Stimulated activated CD8-positive, alpha-beta memory T cell treated with anti-CD3 and anti-CD28 coated beads, Interleukin-7, amount 100 ng/mL, for 4 hours (primary cell): Measurements from ENCODE around the gene SRP9.
"Not testable (repeated sequence)": the region's sequence is repeated elsewhere in the genome, so short reads cannot be mapped to it uniquely, and the experiment has no call there.

Experiments
- DNase-seq, 2 donors: peaks; one replicate each; pipeline ENCODE4 v3.0.0-alpha.2; 2020; ENCODE audit warnings: low read depth in 2 of 2

The SRP9 gene

DNA sequence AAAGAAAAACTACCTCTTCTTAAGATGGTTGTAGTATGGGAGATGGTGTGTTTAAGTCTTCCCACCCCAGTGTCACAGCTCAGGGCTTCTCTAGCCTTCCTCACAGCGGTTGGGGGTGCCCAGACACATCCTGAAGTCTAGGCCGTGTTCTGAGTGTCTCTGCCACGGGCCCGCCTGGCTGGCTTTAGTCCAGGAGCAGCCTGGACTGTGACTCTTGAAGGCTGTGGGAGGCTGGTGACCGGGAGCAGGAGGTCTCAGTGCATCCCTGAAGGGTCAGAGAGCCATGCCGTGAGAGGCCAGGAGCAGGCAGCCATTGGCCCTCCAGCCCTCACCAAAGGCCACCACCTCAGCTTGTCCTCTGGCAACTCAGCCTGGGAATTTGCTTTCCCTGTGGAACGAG, 36.8 kb downstream of the SRP9 start:
- no peak for DNase-seq

DNA sequence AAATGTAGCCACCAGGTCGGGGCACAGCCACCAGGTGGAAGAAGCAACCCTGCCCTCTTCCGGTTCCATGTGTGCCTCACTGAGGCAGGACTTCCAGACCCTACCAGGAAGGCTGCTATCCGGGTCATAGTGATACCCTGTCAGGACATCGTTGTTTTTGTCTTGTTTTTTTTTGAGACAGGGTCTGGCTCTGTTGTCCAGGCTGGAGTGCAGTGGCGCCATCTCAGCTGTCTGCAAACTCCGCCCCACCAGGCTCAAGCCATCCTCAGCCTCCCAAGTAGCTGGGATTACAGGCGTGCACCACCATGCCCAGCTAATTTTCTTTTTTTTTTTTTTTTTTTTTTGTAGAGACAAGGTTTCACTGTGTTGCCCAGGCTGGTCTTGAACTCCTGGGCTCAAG, 37.5 kb downstream of the SRP9 start:
- not testable (repeated sequence) for DNase-seq

DNA sequence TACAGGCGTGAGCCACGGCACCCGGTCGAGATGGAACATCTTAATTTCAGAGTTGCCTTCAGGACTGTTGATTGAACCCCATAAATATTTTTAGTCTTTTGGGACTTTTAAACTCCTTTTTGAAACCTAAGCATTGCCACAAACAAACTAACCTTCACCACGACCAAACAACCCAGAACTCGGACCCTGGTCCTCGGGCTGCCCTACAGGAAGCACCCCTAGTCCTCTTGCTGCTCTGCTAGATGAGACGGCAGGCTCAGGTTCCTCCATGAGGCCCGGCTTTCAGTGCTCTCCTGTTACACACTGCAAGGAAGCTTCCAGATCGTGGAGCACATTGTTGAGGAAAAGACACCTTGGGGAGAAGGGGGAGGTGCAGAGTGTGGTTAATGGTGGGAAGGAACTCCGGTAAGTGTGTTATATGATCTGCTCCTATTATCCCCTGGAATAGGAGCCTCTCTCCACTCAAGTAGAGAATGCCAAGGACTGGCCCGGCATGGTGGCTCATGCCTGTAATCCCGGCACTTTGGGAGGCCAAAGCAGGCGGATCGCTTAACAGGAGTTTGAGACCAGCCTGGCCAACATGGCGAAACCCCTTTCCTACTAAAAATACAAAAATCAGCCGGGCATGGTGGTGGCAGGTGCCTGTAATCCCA, 38.0 kb downstream of the SRP9 start:
- DNase-seq, result no peak

- DNase-seq, result no peak
Measured at GRCh38 chr1:225816643-225817538, 39.3 kb downstream of the SRP9 start.

DNA sequence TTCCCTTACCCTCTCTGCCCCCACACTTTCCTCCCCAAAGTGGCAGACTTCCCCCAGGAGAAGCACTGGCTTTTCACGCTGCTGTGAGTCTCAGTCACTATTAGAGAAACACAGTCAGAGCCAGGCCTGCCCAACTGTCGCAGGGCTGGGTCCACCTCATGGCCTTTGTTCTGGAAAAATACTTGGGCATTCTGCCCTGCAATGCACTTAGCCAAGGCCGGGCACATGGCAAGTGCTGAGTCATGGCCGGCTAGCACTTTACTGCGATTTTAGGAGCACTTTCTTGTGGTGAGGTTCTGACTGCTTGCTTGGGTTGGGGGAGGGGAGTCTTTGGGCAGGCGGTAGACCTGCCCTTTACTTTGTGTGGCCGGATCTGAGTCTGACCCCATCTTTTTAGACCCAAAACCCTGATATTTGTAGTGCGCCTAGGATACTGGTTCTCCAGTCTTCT, 40.0 kb downstream of the SRP9 start:
- no peak for DNase-seq

DNA sequence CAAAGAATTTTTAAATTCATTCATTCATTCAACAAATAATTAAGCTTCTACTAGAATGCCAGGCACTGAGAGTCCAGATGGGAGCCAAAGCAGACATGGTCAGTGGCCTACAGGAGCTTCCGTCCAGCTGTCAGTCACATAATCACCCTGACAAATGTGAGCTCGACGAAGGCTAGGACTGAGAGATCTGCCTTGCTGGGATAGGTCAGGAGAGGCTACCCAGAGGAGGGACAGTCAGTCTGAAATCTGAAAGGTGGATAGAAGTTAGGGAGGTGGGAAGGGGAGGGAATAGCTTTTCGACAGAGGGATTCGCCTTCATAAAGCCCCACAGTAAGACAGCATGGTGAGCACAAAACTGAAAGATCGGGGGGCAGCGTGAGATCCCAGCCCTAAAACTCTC, 40.6 kb downstream of the SRP9 start:
- DNase-seq, result no peak

GRCh38 chr1:225819346-225820192, 41.9 kb downstream of the SRP9 start:
- no peak for DNase-seq

DNA sequence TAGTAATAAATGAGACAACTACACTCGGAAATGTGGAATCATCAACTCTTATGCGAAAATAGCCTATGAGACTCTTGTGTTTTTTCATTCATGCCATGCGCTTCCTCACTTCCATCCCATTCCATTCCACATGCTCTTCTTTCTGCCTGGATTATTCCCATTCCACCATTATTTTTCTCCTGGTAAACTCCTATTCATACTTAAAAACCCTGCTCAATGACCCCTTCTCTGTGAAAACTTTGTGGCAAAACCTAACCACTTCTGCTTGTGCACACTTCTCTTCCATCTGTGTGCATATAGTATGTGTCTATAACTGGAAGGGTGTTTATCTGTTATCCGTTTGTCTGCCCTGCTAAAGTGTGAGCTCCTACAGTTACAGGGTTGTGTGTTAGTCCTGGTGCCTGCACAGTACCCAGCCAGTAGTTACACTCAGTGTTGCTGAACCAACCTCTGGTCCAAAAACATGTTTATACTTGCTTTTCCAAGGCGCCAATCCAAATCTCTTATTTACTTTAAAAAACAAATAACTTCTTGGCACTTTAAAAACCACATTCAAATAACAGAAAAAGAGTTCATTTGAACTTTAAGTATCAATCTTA, 43.0 kb downstream of the SRP9 start:
- DNase-seq, result no peak

DNA sequence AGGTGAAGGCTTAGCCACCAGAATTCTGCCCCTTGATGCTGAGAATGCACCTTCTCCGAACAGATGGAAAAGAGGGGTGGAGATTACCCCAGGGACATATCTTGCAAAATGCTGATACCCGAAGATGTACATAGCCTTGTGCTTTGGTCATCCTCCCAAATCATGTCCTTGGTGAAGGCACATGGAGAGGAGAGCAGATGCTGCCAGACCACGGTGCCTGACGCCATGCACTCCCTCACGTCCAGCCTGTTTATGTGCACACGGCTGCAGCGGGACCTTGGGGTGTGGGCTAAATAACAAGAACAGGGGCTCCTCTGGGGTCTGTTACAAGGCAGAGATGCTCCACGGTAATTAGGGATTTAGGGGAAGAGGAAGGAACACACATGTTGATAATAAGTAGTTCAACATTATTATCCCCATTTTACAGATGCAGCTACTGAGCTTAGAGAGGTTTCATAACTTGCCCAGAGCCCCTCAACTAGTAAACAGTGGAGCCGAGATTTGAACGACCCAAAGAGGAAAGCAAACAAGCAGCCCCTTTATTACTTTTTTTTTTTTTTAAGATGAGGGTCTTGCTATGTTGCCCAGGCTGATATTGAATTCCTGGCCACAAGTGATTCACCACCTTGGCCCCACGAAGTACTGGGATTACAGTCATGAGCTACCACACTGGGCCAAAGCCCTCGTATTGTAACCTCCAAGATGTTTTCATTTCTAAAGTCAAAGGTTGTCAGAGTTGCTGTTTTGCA, 45.2 kb downstream of the SRP9 start:
- DNase-seq, result no peak

DNA sequence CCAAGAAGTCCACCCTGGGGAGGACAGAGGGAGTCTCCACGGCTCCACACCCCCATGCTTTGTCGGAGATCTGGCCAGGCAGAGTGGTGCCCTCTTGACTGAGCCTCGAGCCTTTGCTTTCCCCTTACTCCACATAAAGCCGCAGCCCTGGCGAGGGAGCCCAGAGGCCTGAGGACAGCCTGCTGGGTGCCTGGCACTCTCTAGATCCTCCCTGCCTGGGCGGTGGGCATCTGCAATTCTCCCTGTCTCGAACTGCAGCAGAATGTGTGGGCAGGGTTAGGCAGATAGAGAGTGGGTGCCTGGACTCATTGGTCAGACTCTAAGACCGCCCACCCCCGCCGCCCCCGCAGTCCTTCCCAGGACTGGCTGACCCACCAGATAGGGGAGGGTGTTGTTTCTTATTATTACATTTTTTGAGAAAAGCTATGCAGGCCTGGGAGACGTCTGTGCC, 46.2 kb downstream of the SRP9 start:
- DNase-seq, result no peak

DNA sequence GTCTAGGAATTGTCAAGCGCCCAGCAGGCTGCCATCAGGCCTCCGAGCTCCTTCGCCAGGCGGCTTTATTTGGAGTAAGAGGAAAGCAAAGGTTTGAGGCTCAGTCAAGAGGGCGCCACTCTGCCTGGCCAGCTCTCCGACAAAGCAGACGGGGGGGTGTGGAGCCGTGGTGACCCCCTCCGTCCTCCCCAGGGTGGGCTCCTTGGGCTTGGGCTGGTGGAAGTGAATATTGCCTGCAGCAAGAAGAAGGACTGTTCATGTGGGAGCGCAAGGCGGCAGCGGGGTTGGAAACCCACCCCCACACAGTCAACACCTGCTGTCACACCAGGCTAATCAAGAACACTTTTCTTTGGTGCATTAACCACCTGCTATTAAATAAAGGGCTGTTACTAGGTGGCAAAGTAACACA, 46.9 kb downstream of the SRP9 start:
- no peak for DNase-seq

DNA sequence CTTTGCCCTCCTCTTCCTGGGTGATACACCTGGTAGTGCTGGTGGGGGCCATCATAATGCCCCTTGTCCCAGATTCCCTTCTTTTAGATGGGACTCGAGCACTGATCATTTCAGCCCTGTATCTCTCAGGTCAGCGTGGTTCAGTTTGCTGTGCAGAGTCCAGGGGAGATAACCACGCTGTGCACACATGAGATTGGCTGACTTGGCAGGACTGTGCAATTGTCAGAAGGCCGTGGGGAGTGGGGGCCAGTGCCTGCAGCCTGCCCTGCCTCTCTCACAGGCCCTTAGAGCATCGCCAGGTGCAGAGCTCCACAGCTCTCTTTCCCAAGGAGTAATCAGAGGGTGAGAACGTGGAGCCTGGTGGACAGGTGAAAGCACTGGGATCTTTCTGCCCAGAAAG, 47.5 kb downstream of the SRP9 start:
- no peak for DNase-seq

GRCh38 chr1:225825607-225826007, 48.0 kb downstream of the SRP9 start:
- no peak for DNase-seq

- no peak for DNase-seq
Measured at GRCh38 chr1:225827076-225827475, 49.5 kb downstream of the SRP9 start.

DNA sequence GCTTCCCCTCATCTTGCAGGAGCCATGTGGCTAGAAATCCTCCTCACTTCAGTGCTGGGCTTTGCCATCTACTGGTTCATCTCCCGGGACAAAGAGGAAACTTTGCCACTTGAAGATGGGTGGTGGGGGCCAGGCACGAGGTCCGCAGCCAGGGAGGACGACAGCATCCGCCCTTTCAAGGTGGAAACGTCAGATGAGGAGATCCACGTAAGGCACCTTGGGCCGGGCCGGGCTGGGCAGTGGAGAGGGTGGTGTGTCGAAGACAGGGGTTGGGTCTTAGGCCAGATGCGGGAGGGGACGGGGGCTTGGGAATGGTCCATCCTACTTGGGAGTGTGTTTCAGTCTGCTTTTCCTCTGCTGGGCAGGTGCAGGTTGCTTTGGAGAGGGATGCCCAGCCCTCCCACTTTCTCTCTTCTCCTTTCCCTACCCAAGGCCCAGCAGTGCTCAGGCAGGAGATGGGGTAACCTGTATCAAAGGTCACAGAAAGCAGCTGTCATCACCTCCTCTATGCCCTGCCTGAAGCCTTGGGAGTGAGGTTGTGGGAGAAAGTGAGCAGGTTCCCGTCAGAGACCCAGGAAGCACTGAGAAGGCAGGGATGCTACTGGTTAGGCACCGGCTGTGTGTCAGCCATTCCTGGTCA, 51.2 kb downstream of the SRP9 start:
- DNase-seq, result no peak

GRCh38 chr1:225830841-225831240, 53.2 kb downstream of the SRP9 start:
- no peak for DNase-seq

DNA sequence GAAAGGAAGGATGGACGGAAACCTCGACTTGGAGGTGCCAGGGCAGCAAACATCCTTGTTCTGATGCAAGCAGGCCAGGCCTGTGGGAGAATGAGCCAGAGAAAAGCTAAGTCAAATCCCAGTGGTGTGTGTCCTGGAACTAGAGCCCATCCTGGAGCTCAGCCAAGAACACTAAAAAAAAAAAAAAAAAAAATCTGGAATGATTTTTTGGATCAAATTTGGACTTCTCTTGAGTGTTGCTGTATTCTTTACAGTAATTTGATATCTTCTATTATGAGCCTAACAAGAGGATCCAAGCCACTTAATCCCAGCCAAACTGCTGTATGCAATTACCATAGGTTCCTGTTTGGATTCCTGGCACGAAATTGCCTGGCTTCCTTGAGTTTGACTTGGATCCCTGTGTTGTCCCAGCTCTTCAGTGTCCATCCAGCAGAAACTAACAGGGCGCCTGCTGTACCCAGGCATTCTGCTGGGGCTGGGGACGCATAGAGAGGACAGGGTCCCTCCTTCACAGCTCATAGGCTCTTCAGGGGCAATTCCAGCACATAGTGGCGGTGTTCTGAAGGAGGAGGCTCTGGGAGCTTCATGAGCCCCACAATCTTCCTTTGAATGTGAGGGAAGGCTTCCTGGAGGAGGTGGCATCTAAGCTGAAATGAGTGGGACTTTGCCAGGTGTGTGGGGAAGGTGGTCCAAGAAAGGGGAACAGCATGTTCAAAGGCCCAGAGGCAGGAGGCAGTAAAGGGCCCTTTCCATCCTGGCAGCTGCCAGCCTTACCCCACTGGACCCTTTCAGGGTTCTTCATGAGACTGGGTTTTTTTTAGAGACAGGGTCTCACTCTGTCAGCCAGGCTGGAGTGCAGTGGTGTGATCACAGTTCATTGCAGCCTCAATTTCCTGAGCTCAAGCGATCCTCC, 57.0 kb downstream of the SRP9 start:
- no peak for DNase-seq

DNA sequence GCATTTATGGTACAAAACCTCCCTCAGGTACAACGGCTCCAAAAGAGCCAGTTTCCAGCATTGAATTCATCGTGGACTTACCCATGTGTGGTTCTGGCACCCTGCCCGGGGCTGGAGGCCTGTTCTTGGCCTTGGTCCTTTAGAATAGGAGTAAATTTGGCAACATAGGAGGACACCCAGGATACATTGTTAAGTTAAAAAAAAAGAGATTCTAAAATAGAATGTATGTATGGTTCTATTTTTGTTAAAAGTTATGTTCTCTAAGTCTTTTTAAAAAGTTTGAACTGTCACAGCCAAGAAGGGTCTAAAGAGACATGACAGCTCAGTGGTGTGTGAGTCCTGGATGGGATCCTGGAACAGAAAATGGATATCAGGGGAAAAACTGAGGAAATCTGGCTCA, 58.2 kb downstream of the SRP9 start:
- no peak for DNase-seq

DNA sequence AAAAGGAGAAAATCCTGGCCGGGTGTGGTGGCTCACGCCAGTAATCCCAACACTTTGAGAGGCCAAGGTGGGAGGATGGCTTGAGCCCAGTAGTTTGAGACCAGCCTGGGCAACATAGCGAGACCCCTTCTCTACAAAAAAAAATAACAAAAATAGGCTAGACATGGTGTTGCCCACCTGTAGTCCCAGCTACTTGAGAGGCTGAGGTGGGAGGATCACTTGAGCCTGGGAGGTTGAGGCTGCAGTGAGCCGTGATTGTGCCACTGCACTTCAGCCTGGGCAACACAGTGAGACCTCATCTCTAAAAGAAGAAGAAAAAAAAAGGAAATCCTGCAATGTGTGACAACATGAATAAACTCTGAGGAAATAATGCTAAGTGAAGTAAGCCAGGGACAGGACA, 58.7 kb downstream of the SRP9 start:
- not testable (repeated sequence) for DNase-seq

GRCh38 chr1:225838793-225839192, 61.2 kb downstream of the SRP9 start:
- no peak for DNase-seq
